SK-N-SH treated with all-trans-retinoic acid at 6 μM for 48 hours (cell line): ENCODE measurements around the gene EPDR1.

Experiments used
- RARB ChIP-seq: fragments of 250-450 bp; sonication (Bioruptor Pico); IDR thresholded peaks from 2 replicates; pipeline ENCODE4 v1.8.0; 2021; ENCODE audit warnings: mild to moderate bottlenecking, moderate library complexity
- TSHZ2 ChIP-seq: fragments of 250-450 bp; sonication (Bioruptor Pico); IDR thresholded peaks from 2 replicates; pipeline ENCODE4 v1.5.0; 2020; ENCODE audit warnings: mild to moderate bottlenecking, moderate library complexity
- ZFP3 ChIP-seq: fragments of 250-450 bp; sonication (Bioruptor Pico); IDR thresholded peaks from 2 replicates; pipeline ENCODE4 v1.5.0; 2020; ENCODE audit warnings: mild to moderate bottlenecking, moderate library complexity

DNA sequence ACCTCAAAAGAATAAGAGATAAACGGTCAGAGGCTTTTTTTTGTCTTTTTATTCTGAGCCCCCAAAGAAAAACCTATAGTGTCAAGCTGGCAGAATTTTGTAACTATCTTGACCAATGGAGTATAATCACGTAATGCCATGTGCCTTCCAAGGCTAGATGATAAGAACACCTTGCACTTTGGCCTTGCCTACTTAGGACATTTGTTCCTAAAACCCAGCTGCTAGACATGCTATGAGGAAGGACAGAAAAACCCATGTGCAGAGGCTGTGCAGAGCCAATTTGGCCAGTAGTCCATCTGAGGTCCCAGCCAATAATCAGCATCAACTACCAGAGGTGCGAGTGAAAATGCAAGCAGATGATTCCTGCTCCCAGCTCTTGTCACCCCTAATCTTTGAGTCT, 69.9 kb downstream of the EPDR1 start:
- TF ChIP-seq RARB (CRISPR knock-in tag) (no peak), TSHZ2 (CRISPR knock-in tag) (no peak), ZFP3 (CRISPR knock-in tag) (no peak)
